SK-N-SH treated with all-trans-retinoic acid at 6 μM for 48 hours (cell line): ENCODE data around the gene PLEKHA3.

Experiments
- BACH2 ChIP-seq: fragments of 250-450 bp; sonication (Bioruptor Pico); IDR thresholded peaks from 2 replicates; pipeline ENCODE4 v1.9.0; 2021; ENCODE audit warnings: mild to moderate bottlenecking, borderline replicate concordance
- CSDC2 ChIP-seq: fragments of 250-450 bp; sonication (Bioruptor Pico); IDR thresholded peaks from 2 replicates; pipeline ENCODE4 v1.5.0; 2020; ENCODE audit warnings: mild to moderate bottlenecking, moderate library complexity
- PPARA ChIP-seq: fragments of 250-450 bp; sonication (Bioruptor Pico); IDR thresholded peaks from 2 replicates; pipeline ENCODE4 v1.5.0; 2020; ENCODE audit warnings: mild to moderate bottlenecking, borderline replicate concordance
- TOX ChIP-seq: fragments of 250-450 bp; sonication (Bioruptor Pico); IDR thresholded peaks from 2 replicates; pipeline ENCODE4 v1.8.0; 2021; ENCODE audit warnings: mild to moderate bottlenecking, moderate library complexity, borderline replicate concordance
- ZFP3 ChIP-seq: fragments of 250-450 bp; sonication (Bioruptor Pico); IDR thresholded peaks from 2 replicates; pipeline ENCODE4 v1.5.0; 2020; ENCODE audit warnings: mild to moderate bottlenecking, moderate library complexity
- TF ChIP-seq, protein P1 (sequence below): fragments of 250-450 bp; sonication (Bioruptor Pico); IDR thresholded peaks from 2 replicates; pipeline ENCODE4 v1.5.1; 2020; ENCODE audit warnings: low read depth, mild to moderate bottlenecking, moderate library complexity
- TF ChIP-seq, protein P2 (sequence below): fragments of 250-450 bp; sonication (Bioruptor Pico); IDR thresholded peaks from 2 replicates; pipeline ENCODE4 v1.8.0; 2021; ENCODE audit warnings: low read depth, mild to moderate bottlenecking, moderate library complexity, borderline replicate concordance
- TF ChIP-seq, protein P3 (sequence below): fragments of 250-450 bp; sonication (Bioruptor Pico); IDR thresholded peaks from 2 replicates; pipeline ENCODE4 v1.8.0; 2020; ENCODE audit warnings: mild to moderate bottlenecking, moderate library complexity, borderline replicate concordance

DNA sequence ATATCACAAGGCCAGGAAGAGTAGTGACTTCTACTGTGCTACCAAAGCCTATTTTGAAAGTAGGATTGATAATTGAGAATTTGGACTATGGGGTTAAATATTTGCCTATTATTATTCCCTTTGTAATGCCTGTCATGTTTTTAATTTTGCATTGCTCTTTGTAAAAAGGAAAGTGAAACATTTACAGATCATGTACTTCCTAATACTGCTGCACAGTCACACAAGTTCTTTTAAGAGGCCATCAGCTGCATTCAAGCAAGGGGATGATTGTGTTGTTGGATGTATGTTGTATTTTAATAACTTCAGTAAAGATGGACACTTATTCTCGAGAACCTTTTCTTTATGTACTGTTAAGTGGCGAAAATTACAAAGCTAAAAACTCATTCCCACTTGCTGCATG is 70.1 kb downstream of the PLEKHA3 start:
- TF ChIP-seq, protein P1, sequence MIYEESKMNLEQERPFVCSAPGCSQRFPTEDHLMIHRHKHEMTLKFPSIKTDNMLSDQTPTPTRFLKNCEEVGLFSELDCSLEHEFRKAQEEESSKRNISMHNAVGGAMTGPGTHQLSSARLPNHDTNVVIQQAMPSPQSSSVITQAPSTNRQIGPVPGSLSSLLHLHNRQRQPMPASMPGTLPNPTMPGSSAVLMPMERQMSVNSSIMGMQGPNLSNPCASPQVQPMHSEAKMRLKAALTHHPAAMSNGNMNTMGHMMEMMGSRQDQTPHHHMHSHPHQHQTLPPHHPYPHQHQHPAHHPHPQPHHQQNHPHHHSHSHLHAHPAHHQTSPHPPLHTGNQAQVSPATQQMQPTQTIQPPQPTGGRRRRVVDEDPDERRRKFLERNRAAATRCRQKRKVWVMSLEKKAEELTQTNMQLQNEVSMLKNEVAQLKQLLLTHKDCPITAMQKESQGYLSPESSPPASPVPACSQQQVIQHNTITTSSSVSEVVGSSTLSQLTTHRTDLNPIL (CRISPR knock-in tag), result no peak
- TF ChIP-seq ZFP3 (CRISPR knock-in tag), result no peak
- TF ChIP-seq BACH2 (CRISPR knock-in tag), result no peak
- TF ChIP-seq, protein P2, sequence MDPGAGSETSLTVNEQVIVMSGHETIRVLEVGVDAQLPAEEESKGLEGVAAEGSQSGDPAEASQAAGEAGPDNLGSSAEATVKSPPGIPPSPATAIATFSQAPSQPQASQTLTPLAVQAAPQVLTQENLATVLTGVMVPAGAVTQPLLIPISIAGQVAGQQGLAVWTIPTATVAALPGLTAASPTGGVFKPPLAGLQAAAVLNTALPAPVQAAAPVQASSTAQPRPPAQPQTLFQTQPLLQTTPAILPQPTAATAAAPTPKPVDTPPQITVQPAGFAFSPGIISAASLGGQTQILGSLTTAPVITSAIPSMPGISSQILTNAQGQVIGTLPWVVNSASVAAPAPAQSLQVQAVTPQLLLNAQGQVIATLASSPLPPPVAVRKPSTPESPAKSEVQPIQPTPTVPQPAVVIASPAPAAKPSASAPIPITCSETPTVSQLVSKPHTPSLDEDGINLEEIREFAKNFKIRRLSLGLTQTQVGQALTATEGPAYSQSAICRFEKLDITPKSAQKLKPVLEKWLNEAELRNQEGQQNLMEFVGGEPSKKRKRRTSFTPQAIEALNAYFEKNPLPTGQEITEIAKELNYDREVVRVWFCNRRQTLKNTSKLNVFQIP (CRISPR knock-in tag), result no peak
- TF ChIP-seq, protein P3, sequence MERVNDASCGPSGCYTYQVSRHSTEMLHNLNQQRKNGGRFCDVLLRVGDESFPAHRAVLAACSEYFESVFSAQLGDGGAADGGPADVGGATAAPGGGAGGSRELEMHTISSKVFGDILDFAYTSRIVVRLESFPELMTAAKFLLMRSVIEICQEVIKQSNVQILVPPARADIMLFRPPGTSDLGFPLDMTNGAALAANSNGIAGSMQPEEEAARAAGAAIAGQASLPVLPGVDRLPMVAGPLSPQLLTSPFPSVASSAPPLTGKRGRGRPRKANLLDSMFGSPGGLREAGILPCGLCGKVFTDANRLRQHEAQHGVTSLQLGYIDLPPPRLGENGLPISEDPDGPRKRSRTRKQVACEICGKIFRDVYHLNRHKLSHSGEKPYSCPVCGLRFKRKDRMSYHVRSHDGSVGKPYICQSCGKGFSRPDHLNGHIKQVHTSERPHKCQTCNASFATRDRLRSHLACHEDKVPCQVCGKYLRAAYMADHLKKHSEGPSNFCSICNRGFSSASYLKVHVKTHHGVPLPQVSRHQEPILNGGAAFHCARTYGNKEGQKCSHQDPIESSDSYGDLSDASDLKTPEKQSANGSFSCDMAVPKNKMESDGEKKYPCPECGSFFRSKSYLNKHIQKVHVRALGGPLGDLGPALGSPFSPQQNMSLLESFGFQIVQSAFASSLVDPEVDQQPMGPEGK (CRISPR knock-in tag), result no peak
- TF ChIP-seq PPARA (CRISPR knock-in tag), result no peak
- no peak for TF ChIP-seq CSDC2 (CRISPR knock-in tag)
- no peak for TF ChIP-seq TOX (CRISPR knock-in tag)
